CD4-positive, alpha-beta T cell treated with Interleukin-10 for 1 hour (primary cell): ENCODE results near the gene RNASEL.

Experiments used
- DNase-seq: peaks from one replicate; pipeline ENCODE4 v3.0.0-alpha.2; 2020

RNASEL gene

DNA sequence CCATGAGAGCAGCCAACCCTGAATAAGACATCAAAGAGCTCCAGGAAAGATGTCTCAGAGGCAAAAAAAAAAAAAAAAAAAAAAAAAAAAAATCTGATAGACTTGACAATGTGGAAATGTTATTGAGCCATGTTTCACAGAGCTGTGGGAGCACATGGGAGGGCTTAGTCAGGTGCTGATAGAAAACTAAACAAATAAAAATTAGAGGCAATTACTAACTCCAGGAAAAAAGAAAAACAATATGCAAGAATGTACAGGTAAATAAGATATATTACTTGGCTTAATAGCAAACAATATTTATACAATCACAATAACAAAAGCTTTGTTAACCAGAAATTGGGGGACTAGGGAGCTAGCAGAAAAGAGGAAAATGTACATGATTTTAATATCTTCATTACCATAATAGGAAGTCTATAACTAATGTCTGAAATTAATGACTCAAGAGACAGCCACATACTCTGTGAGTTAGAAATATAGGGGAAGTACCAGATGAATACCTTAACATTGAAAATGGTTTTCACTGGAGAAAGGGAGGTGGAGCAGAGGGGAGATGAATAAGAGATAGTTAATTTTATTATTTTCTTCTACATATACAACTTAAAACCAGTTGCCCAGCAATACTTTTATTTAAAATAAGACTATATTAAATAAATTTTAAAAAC lies 32.0 kb upstream of the RNASEL start:
- no peak for DNase-seq

- no peak for DNase-seq
These were observed 28.8 kb upstream of the RNASEL start for GRCh38 chr1:182617734-182618351.

GRCh38 chr1:182617014-182617429 lies 28.0 kb upstream of the RNASEL start:
- no peak for DNase-seq

DNA sequence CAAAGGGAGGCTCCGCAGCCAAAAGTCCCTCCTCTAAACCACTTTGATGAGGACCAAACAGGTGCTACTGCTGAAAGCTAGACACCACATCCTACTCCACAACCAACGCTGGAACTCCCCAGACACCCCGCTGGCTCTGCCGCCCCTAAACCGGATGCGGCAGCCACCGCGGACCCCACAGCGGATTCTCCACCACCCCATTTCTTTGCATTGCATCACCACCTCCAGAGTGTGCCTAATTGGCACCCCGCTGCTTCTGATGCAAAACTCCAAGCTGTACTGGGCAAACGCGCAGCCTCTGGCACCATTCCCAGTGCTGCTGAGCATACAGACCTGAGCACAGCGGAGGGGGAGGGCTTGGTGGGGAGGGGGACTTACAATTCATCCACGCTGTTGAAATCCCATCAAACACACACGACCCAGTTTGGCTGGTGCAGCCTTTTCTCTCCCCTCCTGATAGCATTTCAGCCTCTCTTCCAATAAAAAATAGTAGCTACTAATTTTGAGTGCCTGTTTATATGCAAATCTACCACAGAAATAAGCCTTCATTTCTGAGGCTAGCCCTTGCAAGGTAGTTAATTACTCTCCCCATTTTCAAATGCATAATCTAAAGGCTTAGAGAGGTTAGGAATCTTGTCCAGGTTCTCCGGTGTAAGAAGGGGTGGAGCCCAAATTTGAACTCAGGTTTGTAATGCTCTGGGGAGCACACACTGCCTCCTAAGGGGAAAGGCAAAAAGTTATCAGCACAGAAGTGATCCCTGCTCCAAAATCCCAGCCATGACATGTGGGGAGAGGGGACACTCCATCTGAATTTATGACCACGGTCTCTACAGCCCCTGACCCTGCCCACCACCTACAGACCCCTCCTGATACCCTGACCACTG lies 27.3 kb upstream of the RNASEL start:
- DNase-seq, result peak; percentile 91

GRCh38 chr1:182615468-182616129 lies 26.5 kb upstream of the RNASEL start:
- no peak for DNase-seq

DNA sequence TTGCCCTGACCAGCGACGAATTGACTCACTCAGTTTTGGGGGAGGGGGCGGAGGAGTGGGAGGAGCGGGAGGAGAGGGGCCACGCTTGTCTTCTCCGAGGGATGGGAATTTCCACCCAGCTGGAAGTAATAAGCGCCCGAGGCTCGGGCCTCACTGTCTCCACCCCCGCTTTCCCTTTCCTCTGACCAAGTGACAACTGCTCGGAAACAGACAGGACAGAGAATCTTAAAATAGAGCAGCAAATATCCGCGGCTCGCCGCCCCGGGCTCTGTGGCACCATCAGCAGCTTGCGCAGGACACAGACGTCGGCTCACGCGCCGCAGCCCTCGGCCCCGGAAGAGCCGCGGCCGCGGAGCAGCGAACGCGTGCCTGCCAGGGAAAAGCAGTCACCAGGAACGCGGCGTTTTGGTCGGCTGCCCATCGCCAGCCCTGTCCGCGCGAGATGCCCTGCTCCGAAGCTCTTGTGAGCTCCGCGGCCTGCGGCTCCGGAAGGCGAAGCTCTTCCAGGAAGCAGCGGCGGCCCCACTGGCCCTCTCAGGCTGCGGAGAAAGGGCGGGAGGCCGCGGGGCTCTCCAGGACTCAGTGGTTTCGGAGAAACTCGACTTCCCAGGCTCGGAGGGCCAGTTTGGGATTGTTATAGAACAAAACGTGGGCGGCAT lies 25.9 kb upstream of the RNASEL start:
- peak; percentile 57 for DNase-seq

DNA sequence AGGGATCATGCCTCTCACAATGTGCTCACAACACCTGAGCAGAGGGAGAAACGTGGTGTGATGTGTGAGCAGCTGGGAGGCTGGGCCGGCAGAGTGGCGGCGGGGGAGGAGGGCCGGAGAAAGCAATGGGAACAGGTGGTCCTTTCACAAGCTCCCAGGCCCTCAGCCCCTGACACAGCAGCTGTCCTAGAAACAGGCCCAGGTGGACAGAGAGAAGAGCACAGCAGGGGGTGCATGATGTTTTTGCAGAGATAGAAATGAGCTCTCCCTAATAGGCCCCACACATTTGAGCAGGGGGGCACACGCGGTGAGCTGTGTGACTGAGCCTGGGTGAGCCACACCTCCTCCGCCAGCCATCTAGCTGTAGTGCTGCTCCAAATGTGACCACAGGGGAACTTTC lies 22.7 kb upstream of the RNASEL start:
- DNase-seq, result no peak

DNA sequence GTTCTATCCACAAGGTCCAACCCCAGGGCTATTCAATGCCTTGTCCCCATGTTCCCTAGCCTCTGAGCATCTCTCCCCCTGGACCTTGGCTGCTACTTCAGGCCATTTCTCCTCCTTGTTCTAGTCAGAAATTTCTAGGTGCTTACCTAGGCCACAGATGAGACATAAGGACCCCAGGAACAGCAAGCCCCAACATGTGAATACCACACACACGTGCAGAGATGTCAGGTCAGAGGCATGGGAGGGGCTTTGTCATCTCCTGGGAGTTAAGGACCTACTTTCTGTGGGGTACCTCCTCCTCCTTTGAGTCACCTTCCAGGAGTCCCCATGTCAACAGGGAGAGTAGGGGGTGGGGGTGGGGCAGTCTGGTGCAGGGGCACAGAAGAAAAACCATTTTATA lies 22.3 kb upstream of the RNASEL start:
- DNase-seq, result no peak

- no peak for DNase-seq
These were observed 21.6 kb upstream of the RNASEL start for GRCh38 chr1:182610606-182611194.

GRCh38 chr1:182608845-182609610 lies 20.0 kb upstream of the RNASEL start:
- DNase-seq, result no peak

GRCh38 chr1:182608236-182608635 lies 19.2 kb upstream of the RNASEL start:
- DNase-seq, result no peak

DNA sequence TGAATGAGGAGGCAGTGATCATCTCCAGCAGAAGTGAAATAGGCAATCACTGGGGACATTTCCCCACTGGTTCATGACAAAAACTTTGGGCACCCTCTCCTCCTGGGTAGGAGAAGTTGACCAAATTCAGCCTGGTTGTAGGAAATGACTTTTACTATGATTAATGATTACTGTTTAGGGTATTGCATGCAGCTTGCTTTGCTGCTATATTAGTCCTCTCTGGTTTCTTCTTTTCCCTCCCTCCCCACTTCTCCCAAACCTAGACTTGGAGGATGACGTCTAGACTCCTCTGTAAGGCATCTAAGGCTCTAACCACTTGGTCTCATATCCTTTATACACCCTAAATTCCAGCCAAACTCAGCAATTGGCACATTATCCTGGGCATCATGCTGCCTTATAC lies 18.5 kb upstream of the RNASEL start:
- DNase-seq, result no peak

DNA sequence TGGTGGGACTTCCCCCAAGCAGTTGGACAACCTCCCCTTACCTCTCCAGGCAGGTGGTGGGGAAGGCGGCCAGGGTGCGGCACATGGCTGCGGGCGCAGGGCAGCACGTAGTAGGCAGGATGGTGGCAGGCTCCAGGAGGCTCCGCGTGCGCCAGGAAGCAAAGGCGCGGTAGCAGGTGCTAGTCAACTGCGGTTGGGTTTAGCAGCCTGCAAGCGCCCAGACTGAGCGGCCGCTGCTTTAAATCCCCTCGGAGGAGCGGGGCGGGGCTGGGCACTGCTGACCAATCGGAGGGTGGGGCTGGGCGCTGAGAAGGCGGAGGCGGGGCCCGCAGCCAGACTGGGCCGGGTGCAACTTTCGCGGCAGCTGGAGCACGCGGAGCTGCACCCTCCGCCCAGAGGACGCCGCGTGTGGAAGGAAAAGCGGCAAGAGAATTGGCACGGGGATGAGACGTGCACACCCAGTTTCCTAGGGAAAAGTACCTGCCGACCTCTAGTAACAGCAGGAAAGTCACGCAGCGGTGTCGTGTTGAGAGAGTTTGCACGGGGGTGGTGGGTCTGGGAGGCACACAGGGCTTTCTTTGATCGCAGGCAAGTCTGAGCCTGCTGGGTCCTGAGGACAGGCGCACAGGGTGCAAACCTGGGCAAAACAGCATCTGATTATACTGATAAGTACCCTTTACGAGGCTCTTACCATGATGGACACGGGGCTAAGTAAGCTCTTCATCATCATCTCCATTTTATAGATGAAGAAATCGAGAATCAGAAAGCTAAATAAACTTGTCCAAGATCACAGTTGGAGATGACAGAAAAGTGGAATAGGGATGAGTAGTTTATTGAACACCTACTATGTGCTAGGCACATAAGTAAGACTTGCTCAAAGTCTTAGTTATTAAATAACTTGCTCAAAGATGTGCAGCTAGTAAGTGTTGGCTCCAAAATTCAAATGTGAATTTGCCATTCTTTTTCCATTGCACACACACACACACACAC lies 15.4 kb upstream of the RNASEL start, which contains the start of gene RGS16:
TSS of gene RGS16 (minus strand) at position 215 of the 990 bp plus-strand sequence. CDS start at position 85, 130 bp downstream.
- peak; percentile 93 for DNase-seq

GRCh38 chr1:182603646-182604174 lies 14.7 kb upstream of the RNASEL start:
- no peak for DNase-seq

DNA sequence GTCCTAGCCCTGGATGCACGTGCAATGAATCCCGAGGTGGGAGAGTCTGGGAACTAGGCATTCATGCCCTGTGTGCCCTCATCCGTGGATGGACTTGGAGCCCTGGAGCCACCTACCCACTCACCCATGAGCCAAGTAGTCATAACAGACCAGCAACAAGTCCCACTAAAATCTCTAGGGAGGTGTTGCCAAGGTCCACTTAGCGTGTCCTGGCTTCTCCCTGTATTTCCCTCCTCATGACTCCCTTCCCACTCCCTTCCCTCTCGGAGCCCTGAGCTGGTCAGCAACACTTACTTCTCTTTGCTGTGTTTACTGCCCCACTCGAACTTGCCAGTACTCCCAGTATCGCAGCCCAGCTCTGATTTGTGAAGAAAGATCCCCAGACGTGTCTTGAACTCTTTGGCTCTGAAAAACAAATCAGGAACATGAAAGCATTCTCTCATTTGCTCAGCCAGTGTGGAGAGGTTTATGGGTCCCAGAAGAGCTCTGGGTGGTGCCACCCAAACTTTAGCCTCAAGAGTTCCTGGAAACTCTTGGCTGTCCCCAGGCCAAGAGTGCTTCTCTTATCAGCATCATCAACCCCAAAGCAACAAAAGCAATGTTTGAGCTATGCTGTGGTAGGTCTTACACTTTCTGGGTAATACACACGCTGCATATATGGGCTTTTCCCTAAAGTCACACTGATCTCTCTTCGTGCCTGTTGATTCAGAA lies 14.0 kb upstream of the RNASEL start:
- peak; percentile 60 for DNase-seq

GRCh38 chr1:182601913-182602312 lies 12.9 kb upstream of the RNASEL start:
- DNase-seq, result no peak

DNA sequence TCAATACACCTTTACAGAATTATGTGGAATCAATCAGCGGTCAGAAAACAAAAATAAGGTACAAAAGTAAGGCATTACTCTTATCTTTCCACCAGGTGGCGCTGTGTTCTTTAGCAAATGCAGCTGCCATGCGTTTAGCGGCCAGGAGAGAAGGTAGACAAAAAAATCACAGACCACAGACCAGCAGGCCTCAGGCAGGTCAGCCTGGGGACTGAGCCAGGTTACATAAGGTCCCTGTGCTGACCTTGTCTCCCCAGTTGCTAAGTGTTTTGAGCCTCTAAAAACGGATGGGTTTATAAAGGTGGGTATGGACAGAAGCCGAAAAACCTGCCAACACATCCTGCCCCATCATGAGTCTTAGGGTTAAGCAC lies 12.3 kb upstream of the RNASEL start:
- DNase-seq, result peak; percentile 82

DNA sequence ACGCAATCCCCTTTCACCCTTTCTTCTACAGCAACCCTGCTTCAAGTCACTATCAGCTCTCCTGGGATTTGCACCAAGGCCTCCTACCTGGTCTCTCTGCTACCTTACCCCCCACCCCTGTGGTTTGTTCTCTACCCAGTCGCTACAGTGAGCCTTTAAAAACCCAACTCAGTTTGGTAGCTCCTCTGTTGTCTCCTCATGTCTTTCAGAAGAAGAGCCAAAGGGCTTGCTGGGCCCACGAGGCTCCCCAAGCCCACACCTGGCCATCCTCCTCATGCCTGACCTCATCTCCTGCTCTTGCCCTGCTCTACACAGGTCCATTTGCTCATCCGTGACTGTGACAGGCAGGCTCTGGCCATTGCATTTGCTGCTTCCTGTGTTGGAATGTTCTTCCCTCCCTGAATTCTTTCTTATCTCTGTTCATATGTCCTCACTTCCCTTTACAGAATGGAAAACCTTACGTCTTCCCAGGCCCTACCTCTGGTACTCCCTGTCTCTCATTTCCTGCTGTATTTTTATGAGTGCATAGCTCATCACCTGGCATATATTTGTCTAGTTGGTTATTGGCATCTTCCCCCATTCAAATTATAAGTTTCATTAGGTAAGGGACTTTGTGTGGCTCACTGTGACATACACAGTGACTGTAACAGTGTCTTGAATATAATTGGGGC lies 11.8 kb upstream of the RNASEL start:
- no peak for DNase-seq
